ENCODE measurements around the gene PRR14.
A peak's percentile ranks its signal among the peaks of the same experiment; 100 is the strongest.

PRR14 gene

GRCh38 chr16:30650369-30651123 lies at the start of gene PRR14:
PRR14 (plus strand) TSS chr16:30650960; CDS start chr16:30651646, 686 bp downstream.
- peak; percentile 91 for ATAC-seq

DNA sequence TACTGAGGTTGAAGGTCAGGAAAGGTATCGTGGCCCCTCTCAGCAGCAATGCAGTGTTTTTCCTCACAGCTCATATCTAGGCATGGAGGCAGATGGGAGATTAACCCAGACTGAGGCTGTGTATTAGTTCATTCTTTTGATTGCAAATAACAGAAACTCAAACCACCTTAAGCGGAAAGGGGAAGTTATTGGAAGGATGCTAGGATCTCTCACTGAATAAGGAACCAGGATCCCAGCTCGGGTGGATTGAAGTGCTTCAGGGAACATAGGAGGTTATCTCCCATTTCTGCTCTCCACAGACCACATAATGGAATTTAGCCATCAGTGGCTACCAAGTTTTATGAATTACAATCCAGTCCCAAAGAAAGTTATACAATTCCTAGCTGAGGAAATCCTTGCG lies 48.8 kb upstream of the PRR14 start:
- ATAC-seq = no peak
- TF ChIP-seq ZNF70 (CRISPR knock-in tag; IDR thresholded peaks at IDR 0.05) (no peak), TCF4 (CRISPR knock-in tag; IDR thresholded peaks at IDR 0.05; ENCODE audit: borderline replicate concordance) (no peak), CSRNP3 (CRISPR knock-in tag; IDR thresholded peaks at IDR 0.05) (no peak), OSR1 (CRISPR knock-in tag; IDR thresholded peaks at IDR 0.05) (no peak), ZNF8 (CRISPR knock-in tag; IDR thresholded peaks at IDR 0.05) (no peak), RARB (CRISPR knock-in tag; IDR thresholded peaks at IDR 0.05) (no peak), TOX (CRISPR knock-in tag; IDR thresholded peaks at IDR 0.05; ENCODE audit: borderline replicate concordance) (no peak), ISL1 (CRISPR knock-in tag; IDR thresholded peaks at IDR 0.05) (no peak), TSHZ2 (CRISPR knock-in tag; IDR thresholded peaks at IDR 0.05) (no peak), ARNTL (CRISPR knock-in tag; IDR thresholded peaks at IDR 0.05; ENCODE audit: borderline replicate concordance, low read depth) (no peak), ESRRG (CRISPR knock-in tag; IDR thresholded peaks at IDR 0.05) (no peak), PATZ1 (CRISPR knock-in tag; IDR thresholded peaks at IDR 0.05; ENCODE audit: borderline replicate concordance) (no peak), BACH2 (CRISPR knock-in tag; IDR thresholded peaks at IDR 0.05; ENCODE audit: borderline replicate concordance) (no peak), SNAI2 (CRISPR knock-in tag; IDR thresholded peaks at IDR 0.05) (no peak), ZFP30 (CRISPR knock-in tag; IDR thresholded peaks at IDR 0.05) (no peak), GLIS3 (CRISPR knock-in tag; IDR thresholded peaks at IDR 0.05) (no peak), PPARA (CRISPR knock-in tag; IDR thresholded peaks at IDR 0.05; ENCODE audit: borderline replicate concordance) (no peak)
- TF ChIP-seq, protein P1, sequence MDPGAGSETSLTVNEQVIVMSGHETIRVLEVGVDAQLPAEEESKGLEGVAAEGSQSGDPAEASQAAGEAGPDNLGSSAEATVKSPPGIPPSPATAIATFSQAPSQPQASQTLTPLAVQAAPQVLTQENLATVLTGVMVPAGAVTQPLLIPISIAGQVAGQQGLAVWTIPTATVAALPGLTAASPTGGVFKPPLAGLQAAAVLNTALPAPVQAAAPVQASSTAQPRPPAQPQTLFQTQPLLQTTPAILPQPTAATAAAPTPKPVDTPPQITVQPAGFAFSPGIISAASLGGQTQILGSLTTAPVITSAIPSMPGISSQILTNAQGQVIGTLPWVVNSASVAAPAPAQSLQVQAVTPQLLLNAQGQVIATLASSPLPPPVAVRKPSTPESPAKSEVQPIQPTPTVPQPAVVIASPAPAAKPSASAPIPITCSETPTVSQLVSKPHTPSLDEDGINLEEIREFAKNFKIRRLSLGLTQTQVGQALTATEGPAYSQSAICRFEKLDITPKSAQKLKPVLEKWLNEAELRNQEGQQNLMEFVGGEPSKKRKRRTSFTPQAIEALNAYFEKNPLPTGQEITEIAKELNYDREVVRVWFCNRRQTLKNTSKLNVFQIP (CRISPR knock-in tag; IDR thresholded peaks at IDR 0.05; ENCODE audit: borderline replicate concordance, low read depth) = no peak

More at GRCh38 chr16:30650369-30651123, at the start of gene PRR14:
- TF ChIP-seq TCF4 (CRISPR knock-in tag; IDR thresholded peaks at IDR 0.05; ENCODE audit: borderline replicate concordance) = 0 out of 2 replicates have a peak, but pooled peaks have one; percentile 13
- no peak for TF ChIP-seq ZNF70 (CRISPR knock-in tag; IDR thresholded peaks at IDR 0.05)
- 0 out of 2 replicates have a peak, but pooled peaks have one; percentile 12 for TF ChIP-seq ZNF565 (CRISPR knock-in tag; conservative IDR thresholded peaks at IDR 0.05; ENCODE audit: low read depth)
- TF ChIP-seq, protein P1 (CRISPR knock-in tag; IDR thresholded peaks at IDR 0.05; ENCODE audit: borderline replicate concordance, low read depth) = no peak
- TF ChIP-seq SNAI2 (CRISPR knock-in tag; IDR thresholded peaks at IDR 0.05) = peak; percentile 82
- TF ChIP-seq PPARA (CRISPR knock-in tag; IDR thresholded peaks at IDR 0.05; ENCODE audit: borderline replicate concordance) = no peak
- TF ChIP-seq CSDC2 (CRISPR knock-in tag; IDR thresholded peaks at IDR 0.05) = no peak
- TF ChIP-seq, protein P2, sequence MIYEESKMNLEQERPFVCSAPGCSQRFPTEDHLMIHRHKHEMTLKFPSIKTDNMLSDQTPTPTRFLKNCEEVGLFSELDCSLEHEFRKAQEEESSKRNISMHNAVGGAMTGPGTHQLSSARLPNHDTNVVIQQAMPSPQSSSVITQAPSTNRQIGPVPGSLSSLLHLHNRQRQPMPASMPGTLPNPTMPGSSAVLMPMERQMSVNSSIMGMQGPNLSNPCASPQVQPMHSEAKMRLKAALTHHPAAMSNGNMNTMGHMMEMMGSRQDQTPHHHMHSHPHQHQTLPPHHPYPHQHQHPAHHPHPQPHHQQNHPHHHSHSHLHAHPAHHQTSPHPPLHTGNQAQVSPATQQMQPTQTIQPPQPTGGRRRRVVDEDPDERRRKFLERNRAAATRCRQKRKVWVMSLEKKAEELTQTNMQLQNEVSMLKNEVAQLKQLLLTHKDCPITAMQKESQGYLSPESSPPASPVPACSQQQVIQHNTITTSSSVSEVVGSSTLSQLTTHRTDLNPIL (CRISPR knock-in tag; IDR thresholded peaks at IDR 0.05; ENCODE audit: low read depth) = no peak
- 0 out of 2 replicates have a peak, but pooled peaks have one; percentile 33 for TF ChIP-seq ZFP3 (CRISPR knock-in tag; IDR thresholded peaks at IDR 0.05)
- no peak for TF ChIP-seq ZFP30 (CRISPR knock-in tag; IDR thresholded peaks at IDR 0.05)
- TF ChIP-seq ARNTL (CRISPR knock-in tag; IDR thresholded peaks at IDR 0.05; ENCODE audit: borderline replicate concordance, low read depth) = no peak

Measured in SK-N-SH treated with all-trans-retinoic acid at 6 μM for 48 hours (cell line).